SW 1271 (cell line): ENCODE results near the gene GNG7.
A peak's percentile ranks its signal among the peaks of the same experiment; 100 is the strongest.
"Not testable (repeated sequence)": the region's sequence is repeated elsewhere in the genome, so short reads cannot be mapped to it uniquely, and the experiment has no call there.

Experiments
- DNase-seq, 2 experiments: peaks; one replicate each; lab custom pipeline; 2025; lab: John Stamatoyannopoulos, UW

Gene GNG7

GRCh38 chr19:2619076-2619475 lies 83.4 kb downstream of the GNG7 start:
- DNase-seq: no peak

GRCh38 chr19:2618611-2619010 lies 83.9 kb downstream of the GNG7 start:
- DNase-seq: peak; percentile 74 to 87

DNA sequence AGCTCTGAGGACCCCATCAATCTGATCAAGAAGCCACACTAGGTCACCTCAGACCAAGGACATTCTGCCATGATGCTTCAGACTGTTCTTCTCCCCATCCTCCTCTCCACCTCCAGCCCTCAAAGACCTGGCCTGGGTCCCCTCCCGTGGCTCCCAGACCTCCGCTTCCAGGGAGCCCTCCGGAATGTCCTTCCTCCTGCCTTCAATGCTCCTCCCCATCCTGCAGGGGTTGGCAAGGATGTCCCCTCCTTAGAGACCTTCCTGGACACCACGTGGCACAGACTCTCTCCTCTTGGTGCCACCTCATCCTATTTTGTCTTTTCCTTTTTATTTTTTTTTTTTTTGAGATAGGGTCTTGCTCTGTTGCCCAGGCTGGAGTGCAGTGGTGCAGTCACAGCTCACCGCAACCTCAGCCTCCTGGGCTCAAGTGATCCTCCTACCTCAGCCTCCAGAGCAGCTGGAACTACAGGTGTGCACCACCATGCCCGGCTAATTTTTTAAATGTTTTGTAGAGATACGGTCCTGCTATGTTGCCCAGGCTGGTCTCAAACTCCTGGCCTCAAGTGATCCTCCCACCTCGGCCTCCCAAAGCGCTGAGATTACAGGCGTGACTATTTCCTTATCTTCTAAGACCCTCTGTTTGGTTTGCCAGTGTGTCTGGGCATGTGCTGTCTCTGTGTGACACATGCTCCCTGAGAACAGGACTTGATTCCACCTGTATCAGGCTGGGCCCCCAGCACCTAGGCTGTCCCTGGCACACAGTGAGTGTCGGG lies 84.9 kb downstream of the GNG7 start:
- DNase-seq: no peak

DNA sequence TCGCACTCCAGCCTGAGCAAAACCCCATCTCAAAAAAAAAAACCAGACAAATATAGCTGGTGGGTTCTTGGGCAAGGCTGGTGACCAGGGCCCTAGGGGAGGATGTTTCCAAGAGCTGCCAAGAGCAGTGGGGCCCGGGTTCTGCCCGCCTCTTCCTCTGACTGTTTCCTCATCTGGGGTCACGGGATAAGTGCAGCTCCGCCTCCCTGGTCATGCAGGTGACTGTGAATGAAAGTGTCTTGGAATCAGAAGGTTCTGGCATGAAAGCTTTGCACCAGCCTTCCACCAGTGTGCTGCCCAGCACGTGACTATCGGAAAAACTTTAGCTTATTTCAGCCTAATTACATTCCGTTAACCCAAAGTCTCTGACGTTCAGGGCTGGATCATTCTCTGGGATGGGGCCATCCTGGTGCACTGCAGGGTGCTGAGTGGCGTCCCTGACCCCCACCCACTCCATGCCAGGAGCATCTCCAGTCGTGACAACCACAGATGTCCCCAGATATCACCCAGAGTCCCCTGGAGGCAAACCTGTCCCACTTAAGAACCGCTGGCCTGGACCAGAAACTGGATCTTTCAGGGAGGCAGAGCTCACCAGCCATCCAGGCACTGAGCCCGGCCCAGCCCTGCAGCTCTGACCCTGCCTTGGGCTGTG lies 85.6 kb downstream of the GNG7 start:
- no peak for DNase-seq

GRCh38 chr19:2615782-2616181 lies 86.7 kb downstream of the GNG7 start:
- DNase-seq: no peak

GRCh38 chr19:2613507-2614295 lies 88.8 kb downstream of the GNG7 start:
- no peak for DNase-seq

DNA sequence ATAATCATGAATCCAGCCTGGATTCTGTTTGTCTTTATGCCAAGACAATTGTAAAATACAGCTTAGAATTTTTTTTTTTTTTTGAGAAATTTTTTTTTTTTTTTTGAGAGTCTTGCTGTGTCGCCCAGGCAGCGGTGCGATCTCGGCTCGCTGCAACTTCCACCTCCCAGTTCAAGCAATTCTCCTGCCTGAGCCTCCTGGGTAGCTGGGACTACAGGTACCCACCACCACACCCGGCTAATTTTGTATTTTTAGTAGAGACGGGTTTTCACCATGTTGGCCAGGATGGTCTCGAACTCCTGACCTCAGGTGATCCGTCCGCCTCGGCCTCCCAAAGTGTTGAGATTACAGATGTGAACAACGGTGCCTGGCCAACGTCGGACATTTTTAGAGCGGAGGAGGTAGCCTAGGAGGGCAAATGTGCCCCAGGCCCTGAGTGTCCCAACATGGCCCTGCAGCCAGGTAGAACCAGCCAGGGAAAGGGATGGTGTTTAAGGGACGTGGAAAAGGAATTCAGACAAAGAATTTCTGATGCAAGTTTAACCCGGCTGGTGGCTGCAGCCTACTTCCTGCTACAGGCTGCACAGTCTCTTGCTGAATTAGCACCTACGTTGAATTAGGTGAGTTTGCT lies 89.8 kb downstream of the GNG7 start:
- DNase-seq: no peak

- DNase-seq: peak in 1 of 2 experiments; percentile 31
These were observed 90.7 kb downstream of the GNG7 start for GRCh38 chr19:2611483-2612464.

DNA sequence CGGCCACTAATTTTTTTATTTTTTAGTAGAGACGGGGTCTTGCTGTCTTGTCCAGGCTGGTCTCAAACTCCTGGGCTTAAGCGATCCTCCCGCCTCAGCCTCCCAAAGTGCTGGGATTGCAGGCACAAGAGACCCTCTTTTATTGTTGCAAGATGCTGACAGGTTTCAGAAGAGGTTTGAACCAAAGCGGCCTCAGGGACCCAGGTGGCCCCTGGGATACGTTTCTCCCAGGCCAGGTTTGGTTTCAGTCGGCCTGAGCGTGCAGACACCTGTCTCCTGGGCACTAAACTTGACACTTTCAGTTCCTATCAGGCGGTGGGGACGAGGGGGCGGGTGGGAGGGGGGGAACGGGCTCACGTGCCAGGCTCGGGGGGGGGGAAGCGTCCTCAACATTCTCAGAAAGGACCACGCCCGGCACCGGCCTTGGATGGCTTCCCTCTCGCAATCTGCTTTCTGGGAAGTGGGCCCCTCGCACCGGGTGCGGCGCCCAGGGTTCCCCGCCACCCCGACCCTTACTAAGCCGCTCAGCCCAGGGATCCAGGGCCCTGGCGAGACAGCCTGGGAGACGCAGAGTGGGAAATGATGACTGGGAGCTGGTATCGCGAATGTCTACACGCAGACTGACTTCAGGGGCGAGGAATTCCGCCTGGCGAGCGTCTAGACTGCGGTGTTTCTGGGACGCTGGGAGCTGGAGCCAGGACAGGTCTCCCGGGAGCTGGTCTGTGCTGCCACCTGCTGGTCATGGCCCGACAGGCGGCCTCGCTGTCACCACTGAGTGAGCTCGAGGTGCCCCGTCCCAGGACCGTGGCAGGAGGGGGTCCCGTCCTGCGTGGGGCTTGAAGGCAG lies 91.6 kb downstream of the GNG7 start:
- peak; percentile 43 to 87 for DNase-seq

DNA sequence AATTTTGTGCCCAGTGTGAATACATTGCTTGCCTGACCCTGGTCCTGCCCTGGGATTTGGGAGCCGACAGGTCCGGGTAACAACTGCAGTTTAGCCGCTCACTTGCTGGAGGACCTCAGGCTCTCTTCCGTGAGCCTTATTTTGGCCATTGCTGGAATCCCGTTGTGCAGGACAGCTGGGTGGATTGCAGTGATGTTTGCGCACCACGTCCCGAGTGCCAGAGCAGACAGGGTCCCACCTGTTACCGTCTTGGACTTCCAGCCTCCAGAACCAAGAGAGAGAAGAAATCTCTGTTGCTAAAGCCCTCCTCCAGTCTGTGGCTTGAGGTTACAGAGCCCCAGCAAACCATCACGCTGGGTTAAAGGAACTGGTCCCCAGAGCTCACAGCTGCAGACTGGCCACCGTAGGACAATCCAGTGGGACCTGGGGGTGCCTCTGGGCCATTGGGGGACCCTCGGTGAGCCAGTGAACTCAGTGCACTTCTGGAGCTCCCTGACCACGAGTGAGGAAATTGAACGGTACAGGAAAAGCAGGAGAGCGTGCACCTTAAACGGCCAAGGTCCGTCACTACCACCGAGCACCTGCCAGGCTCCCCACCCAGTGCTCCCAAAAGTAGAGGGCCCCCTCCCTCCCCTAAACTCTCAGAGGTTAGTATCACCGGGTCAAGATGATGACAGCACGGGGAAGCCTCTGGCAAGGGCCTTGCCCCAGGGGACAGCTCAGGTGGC lies 92.9 kb downstream of the GNG7 start:
- DNase-seq: no peak

- DNase-seq: not testable (repeated sequence)
These were observed 93.5 kb downstream of the GNG7 start for GRCh38 chr19:2609034-2609388.

- DNase-seq: no peak
These were observed 93.9 kb downstream of the GNG7 start for GRCh38 chr19:2608602-2608922.

GRCh38 chr19:2607712-2608601 lies 94.5 kb downstream of the GNG7 start:
- DNase-seq: no peak

GRCh38 chr19:2606774-2607173 lies 95.7 kb downstream of the GNG7 start:
- DNase-seq: not testable (repeated sequence)

DNA sequence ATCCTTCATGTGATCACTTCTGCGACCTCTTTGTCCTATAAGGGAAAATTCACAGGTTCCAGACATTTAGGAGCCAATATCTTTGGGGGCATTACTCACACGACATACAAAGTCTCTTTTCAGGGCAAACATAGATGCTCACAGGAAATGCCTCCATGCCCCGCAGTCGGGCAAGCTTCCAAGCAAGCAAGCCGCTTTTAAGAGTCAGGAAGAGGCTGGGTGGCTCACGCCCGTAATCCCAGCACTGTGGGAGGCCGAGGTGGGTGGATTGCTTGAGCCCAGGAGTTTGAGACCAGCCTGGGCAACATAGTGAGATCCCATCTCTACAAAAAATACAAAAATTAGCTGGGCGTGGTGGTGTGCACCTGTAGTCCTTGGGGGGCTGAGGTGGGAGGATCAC lies 96.6 kb downstream of the GNG7 start:
- not testable (repeated sequence) for DNase-seq

- no peak for DNase-seq
These were observed 97.7 kb downstream of the GNG7 start for GRCh38 chr19:2604747-2605329.

GRCh38 chr19:2603334-2603733 lies 99.2 kb downstream of the GNG7 start:
- no peak for DNase-seq
